Measurements from ENCODE around the gene SLC38A8.

SLC38A8 gene

GRCh38 chr16:84048871-84049270 lies 6.3 kb upstream of the SLC38A8 start:
- DNase-seq (ENCODE audit: low spot score) = no peak

GRCh38 chr16:84048270-84048669 lies 5.7 kb upstream of the SLC38A8 start:
- DNase-seq (ENCODE audit: low spot score) = no peak

GRCh38 chr16:84047626-84048025 lies 5.0 kb upstream of the SLC38A8 start:
- DNase-seq (ENCODE audit: low spot score) = no peak

GRCh38 chr16:84047206-84047605 lies 4.6 kb upstream of the SLC38A8 start:
- no peak for DNase-seq (ENCODE audit: low spot score)

- no peak for DNase-seq (ENCODE audit: low spot score)
Measured at GRCh38 chr16:84045818-84046470, 3.3 kb upstream of the SLC38A8 start.

DNA sequence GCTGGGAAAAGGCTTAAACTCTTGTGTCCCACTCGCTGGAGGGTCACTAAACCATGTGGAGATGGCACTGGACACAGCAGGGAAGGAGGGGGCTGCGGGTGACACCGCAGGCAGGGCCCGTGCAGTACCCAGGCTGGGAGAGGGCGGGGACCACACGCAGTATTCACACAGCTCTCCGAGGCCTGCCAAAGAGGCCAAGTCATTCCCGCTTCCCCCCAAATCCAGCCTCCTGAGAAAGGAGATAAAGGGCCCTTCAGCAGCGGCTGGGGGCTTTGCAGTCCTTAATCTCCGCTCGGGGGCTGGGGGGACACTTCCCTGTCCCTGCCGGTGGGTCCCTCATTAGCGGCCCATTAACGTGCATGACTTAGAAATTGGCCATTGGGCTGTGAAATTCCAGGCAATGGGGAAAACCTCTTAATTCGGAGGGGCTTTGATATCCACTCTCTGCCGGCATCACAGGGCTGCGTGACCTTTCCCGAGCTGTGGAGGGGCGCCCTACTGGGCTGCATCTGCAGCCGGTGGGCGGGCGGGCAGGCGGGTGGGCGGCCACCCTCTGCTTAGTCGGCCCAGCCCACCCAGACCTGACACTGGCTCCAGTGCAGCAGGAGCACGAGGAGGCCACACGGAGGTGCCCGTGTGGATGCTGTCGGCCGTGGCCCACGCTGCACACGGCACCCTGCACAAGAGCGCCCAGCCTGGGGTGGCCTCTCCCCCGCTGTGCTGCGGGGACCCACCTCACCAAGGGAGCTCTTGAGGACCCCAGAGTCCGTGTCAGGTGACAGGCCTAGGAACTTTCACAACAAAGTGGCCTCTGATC lies 2.6 kb upstream of the SLC38A8 start:
- DNase-seq (ENCODE audit: low spot score) = no peak

DNA sequence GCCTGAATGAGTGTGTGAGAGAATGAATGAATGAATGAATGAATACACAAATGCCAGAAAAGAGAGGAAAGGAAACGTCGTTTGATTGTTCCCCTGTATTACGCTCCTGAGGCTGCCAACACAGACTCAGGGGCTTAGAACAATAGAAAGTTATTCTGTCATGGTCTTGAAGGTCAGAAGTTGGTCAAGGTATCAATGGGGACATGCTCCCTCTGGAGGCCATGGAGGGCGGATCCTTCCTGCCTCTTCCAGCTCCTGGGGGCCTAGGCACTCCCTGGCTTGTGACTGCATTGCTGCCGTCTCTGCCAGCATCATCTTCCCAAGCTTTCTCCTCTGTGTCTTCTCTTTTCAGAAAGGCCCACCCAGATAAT lies 1.5 kb upstream of the SLC38A8 start:
- DNase-seq (ENCODE audit: low spot score) = no peak

GRCh38 chr16:84043486-84044117 lies 1.0 kb upstream of the SLC38A8 start:
- DNase-seq (ENCODE audit: low spot score) = no peak

GRCh38 chr16:84042879-84043485 lies 387 bp upstream of the SLC38A8 start:
- DNase-seq (ENCODE audit: low spot score) = no peak

- DNase-seq (ENCODE audit: low spot score) = no peak
Measured at GRCh38 chr16:84041881-84042280, 714 bp downstream of the SLC38A8 start.

DNA sequence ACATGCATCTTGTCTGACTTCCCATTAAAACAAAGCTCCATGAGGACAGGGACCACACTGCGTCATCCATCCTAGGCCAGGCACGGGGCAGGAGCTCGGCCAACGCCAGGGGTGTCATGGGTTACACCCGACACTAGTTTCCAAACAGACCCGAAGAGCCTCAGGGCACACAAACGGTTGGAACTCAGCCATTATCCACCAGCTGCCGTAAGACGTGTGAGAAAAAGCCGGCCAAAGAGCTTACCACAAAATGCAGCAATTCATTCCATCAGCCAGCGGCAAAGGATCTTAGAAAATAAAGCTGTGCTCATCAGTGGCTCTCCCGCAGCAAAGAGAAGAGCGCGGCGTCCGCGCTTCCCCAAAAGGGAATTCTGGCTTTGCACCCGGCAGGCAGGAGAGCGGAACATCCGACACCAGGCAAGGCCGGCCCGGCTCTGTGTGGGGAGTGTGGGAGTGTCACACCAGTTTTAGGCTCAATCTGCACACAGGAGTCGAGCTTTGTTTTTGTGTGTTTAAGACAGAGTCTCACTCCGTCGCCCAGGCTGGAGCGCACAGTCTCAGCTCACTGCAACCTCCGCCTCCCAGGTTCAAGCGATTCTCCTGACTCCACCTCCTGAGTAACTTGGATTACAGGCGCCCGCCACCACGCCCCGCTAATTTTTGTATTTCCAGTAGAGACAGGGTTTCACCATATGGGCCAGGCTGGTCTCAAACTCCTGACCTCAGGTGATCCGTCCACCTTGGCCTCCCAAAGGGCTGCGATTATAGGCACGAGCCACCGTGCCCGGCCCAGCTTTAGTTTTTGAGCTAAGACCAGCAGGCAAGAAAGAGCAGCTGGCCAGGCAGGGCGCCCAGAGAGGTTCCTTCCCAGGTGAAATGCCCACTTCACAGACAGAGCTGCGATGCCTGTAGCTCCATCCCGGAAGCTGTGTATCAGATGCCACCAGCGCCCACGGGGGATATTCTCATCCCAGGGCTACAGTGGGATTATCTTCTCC lies 1.5 kb downstream of the SLC38A8 start:
- peak; percentile 60 for DNase-seq (ENCODE audit: low spot score)

GRCh38 chr16:84040226-84040822 lies 2.3 kb downstream of the SLC38A8 start:
- no peak for DNase-seq (ENCODE audit: low spot score)

- DNase-seq (ENCODE audit: low spot score) = no peak
Measured at GRCh38 chr16:84039696-84040095, 2.9 kb downstream of the SLC38A8 start.

DNA sequence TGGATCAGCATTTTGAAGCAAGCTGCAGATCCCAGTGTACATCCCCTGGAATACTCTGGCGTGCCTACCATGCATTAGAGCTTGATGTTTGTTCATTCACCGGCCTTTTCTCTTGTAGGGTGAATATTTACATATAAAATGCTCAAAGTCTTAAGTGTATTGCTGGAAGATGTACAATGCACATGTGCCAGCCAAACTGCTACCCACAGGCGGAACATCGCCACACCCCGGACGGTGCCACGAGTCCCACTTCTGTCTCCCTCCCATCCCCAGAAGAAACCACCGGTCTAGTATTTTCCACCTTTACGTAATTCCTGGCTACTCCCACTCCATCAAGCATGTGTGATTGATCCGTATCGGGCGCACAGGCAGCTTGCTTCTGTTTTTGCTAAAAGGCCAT lies 4.1 kb downstream of the SLC38A8 start:
- no peak for DNase-seq (ENCODE audit: low spot score)

DNA sequence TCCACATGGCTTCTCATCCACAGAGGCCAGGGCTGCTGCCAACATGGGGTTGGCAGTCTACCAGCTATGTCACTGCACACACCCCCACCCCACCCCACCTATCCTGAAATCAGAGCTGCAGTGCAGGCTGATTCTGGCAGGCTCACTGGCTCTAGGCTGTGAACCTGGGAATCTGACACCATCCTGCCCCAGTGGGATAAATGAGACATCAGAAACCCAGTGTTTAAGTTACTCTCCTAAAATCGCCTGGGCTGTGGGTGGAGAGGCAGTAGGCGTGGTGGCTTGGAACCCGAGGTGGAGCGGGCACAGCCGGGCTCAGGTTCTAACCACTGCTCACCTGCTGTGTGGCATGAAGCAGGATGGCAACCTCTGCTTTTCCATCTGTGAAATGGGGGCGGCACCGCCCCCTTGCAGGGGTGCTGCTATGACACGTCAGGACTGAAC lies 5.6 kb downstream of the SLC38A8 start:
- no peak for DNase-seq (ENCODE audit: low spot score)

- DNase-seq (ENCODE audit: low spot score) = no peak
Measured at GRCh38 chr16:84036131-84036530, 6.5 kb downstream of the SLC38A8 start.

- DNase-seq (ENCODE audit: low spot score) = no peak
Measured at GRCh38 chr16:84034516-84034915, 8.1 kb downstream of the SLC38A8 start.

GRCh38 chr16:84033251-84034195 lies 9.1 kb downstream of the SLC38A8 start:
- DNase-seq (ENCODE audit: low spot score) = no peak

- no peak for DNase-seq (ENCODE audit: low spot score)
Measured at GRCh38 chr16:84032458-84033178, 10.0 kb downstream of the SLC38A8 start.

Measured in COLO829 (cell line).